Endodermal cell (in vitro differentiated cells): ENCODE results near the gene BHLHA15. TPM values are rescaled to one million over a fixed set of nuclear protein-coding genes. Genes with fewer than 3 reads are reported as not detected.

Source experiments
- DNase-seq: peaks from one replicate; pipeline ENCODE4 v3.0.0-alpha.2; 2017
- H3K27ac ChIP-seq: 2 replicates; pipeline ENCODE4 v1.5.1; 2013; ENCODE audit warnings: mild to moderate bottlenecking, low read depth, low read length, moderate library complexity
- H3K27me3 ChIP-seq: 2 replicates; pipeline ENCODE4 v1.6.1; 2013; ENCODE audit warnings: mild to moderate bottlenecking, low read length, moderate library complexity; ENCODE audit not compliant: insufficient read depth, control insufficient read depth, poor library complexity, severe bottlenecking
- H3K36me3 ChIP-seq: 2 replicates; pipeline ENCODE4 v1.7.0; 2013; ENCODE audit warnings: mild to moderate bottlenecking, low read length, moderate library complexity; ENCODE audit not compliant: control insufficient read depth, insufficient read depth
- H3K4me1 ChIP-seq: one replicate; pipeline ENCODE4 v1.7.0; 2013; ENCODE audit warnings: low read length; ENCODE audit not compliant: control insufficient read depth, insufficient read depth
- H3K4me3 ChIP-seq: 2 replicates; pipeline ENCODE4 v1.5.1; 2013; ENCODE audit warnings: mild to moderate bottlenecking, low read length, moderate library complexity
- H3K9ac ChIP-seq: 2 replicates; pipeline ENCODE4 v1.6.1; 2013; ENCODE audit warnings: mild to moderate bottlenecking, low read length, moderate library complexity; ENCODE audit not compliant: poor library complexity, severe bottlenecking; ENCODE audit errors: extremely low read depth
- H3K9me3 ChIP-seq: 2 replicates; pipeline ENCODE4 v1.6.1; 2013; ENCODE audit warnings: mild to moderate bottlenecking, low read length, moderate library complexity; ENCODE audit not compliant: control insufficient read depth
- H3K27ac Mint-ChIP-seq: 2 replicates; pipeline ENCODE4 v1.8.0; 2020; ENCODE audit warnings: mixed read lengths
- H3K27me3 Mint-ChIP-seq: 2 replicates; pipeline ENCODE4 v1.8.0; 2021; ENCODE audit warnings: mild to moderate bottlenecking, mixed read lengths; ENCODE audit not compliant: insufficient read depth
- H3K36me3 Mint-ChIP-seq: 2 replicates; pipeline ENCODE4 v1.8.0; 2020; ENCODE audit warnings: low read depth, mixed read lengths
- H3K4me1 Mint-ChIP-seq: 2 replicates; pipeline ENCODE4 v1.8.0; 2020; ENCODE audit warnings: mixed read lengths
- H3K4me3 Mint-ChIP-seq: 2 replicates; pipeline ENCODE4 v1.8.0; 2020; ENCODE audit warnings: mild to moderate bottlenecking, moderate library complexity, mixed read lengths
- H3K9me3 Mint-ChIP-seq: 2 replicates; pipeline ENCODE4 v1.8.0; 2020; ENCODE audit warnings: mild to moderate bottlenecking, mixed read lengths
- WGBS, 2 experiments: methylation state at CpG; one replicate each; pipeline versions ENCODE4 v1.1.5 to v1.1.7; 2013; ENCODE audit warnings: missing lambda C conversion rate in 2 of 2, mixed read lengths in 1 of 2; ENCODE audit not compliant: insufficient coverage in 1 of 2, insufficient read length in 1 of 2; 5-methylcytosine and 5-hydroxymethylcytosine counted together
- total RNA-seq, 2 donors: library from RNA; stranded (reverse); fragmentation: NEBNext Ultra II Directional in 1 of 2; extraction: Animal tissue kit (Norgen Biotek cat#: 25700) in 1 of 2; gene quantifications; 2 replicates in 1 of 2; 3 replicates in 1 of 2; pipeline ENCODE4 v1.2.1, GENCODE V29; 2021
- TF ChIP-seq, protein P1 (sequence below): fragments of 200-600 bp; sonication (generic); conservative IDR thresholded peaks from 2 replicates; pipeline ENCODE4 v1.5.0; 2021; ENCODE audit warnings: antibody characterized with exemption, mild to moderate bottlenecking

Gene BHLHA15
- total RNA-seq, 2 donors from 2014 or later: 0.86 to 0.95 TPM

DNA sequence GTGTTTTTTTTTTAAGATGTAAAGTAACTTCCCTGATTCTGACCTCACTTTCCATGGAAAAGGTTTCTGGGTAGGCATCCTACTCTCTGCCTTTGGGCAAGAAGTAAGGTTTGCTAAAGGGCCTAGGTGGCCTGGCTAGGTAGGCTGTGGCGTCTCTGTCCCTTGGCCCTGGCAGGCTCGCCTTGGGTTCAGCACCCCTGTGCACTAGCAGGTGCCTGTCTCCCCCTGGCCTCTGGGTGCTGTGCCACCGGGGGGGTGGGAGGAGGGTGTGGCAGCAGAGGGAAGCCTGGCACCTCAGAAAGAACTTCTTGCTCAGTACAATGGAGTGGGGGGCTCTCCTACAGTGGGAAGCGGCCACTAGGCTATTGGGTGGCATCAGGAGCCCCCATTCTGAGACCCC, 26.8 kb downstream of the BHLHA15 start:
- DNase-seq: no peak
- H3K27me3 ChIP-seq: no peaks in the 10 kb centered on the region

DNA sequence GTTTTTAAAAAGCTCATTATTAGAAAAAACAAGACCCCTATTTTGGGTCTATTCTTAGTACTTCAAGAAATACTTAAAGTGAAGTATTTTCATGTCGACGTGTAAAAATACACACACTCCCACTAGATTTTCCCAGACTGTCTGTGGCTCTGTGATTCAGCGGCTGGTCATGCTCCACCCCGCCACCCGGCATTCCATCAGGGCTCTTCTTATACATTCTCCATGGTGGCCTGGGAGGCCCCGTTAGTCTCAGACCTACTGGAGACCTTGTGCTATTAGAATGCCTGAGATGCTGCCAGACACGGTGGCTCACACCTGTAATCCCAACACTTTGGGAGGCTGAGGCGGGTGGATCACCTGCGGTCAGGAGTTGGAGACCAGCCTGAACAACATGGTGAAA, 27.7 kb downstream of the BHLHA15 start:
- TF ChIP-seq, protein P1, sequence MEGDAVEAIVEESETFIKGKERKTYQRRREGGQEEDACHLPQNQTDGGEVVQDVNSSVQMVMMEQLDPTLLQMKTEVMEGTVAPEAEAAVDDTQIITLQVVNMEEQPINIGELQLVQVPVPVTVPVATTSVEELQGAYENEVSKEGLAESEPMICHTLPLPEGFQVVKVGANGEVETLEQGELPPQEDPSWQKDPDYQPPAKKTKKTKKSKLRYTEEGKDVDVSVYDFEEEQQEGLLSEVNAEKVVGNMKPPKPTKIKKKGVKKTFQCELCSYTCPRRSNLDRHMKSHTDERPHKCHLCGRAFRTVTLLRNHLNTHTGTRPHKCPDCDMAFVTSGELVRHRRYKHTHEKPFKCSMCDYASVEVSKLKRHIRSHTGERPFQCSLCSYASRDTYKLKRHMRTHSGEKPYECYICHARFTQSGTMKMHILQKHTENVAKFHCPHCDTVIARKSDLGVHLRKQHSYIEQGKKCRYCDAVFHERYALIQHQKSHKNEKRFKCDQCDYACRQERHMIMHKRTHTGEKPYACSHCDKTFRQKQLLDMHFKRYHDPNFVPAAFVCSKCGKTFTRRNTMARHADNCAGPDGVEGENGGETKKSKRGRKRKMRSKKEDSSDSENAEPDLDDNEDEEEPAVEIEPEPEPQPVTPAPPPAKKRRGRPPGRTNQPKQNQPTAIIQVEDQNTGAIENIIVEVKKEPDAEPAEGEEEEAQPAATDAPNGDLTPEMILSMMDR: no peak
- H3K27me3 ChIP-seq: no peaks in the 10 kb centered on the region

More for the DNA sequence above, 26.8 kb downstream of the BHLHA15 start:
- H3K27ac ChIP-seq: no peak overlapping the region
- no peaks in the 10 kb centered on the region for H3K4me1 Mint-ChIP-seq
- no peaks in the 10 kb centered on the region for H3K27me3 Mint-ChIP-seq
- TF ChIP-seq, protein P1: no peak
- H3K9me3 Mint-ChIP-seq: no peaks in the 10 kb centered on the region
- H3K4me3 ChIP-seq: no peak overlapping the region
- no peaks in the 10 kb centered on the region for H3K4me1 ChIP-seq
- H3K4me3 Mint-ChIP-seq: no peak overlapping the region
- H3K36me3 Mint-ChIP-seq: peaks cover 25% of the 10 kb centered on the region
- no peaks in the 10 kb centered on the region for H3K36me3 ChIP-seq
- H3K27ac Mint-ChIP-seq: no peak overlapping the region
- H3K9ac ChIP-seq: no peak overlapping the region
- no peaks in the 10 kb centered on the region for H3K9me3 ChIP-seq
- 92 to 100% methylated on average over 2 to 4 of the region's 4 CpGs for WGBS, 2 experiments

DNA sequence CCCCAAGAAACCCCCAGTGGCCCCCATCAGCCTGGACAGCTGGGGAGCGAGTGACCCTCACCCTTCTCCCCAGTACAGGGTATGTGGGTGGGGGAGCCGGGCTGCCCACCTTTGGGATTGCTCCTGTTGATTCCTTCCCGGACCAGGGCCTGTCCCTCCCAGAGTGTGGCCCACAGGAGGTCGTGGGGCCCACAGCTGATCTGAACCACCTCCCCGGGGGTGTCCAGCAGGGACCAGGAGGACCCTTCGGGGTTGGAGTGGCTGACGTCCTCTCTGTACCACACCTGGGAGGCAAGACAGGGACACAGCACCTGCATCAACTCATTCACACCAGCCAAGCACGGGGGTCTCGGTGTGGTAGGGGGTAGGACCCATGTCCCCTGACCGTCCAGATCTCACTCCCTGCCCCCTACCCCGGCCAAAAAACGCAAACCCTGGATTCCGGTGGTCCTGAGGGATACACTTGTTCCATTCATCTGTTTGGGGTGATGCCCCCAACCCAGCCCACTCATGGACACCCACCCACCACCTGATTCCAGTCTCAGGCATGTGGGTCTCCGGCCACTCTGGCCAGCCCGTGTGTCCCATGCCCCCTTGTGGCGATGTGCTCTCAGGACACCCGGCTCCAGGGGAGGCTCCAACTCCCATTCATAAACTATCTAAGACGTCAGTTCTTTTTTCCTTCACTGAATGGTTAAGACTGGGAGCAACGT, 29.9 kb downstream of the BHLHA15 start:
- Mint-ChIP-seq H3K4me1 (no peaks in the 10 kb centered on the region), H3K36me3 (peaks cover 20% of the 10 kb centered on the region), H3K27me3 (no peaks in the 10 kb centered on the region), H3K9me3 (no peaks in the 10 kb centered on the region), H3K4me3 (no peak overlapping the region), H3K27ac (peak overlapping the region; percentile 74)
- no peaks in the 10 kb centered on the region for H3K4me1 ChIP-seq
- no peak overlapping the region for H3K4me3 ChIP-seq
- no peaks in the 10 kb centered on the region for H3K9me3 ChIP-seq
- no peak overlapping the region for H3K27ac ChIP-seq
- H3K27me3 ChIP-seq: no peaks in the 10 kb centered on the region
- no peaks in the 10 kb centered on the region for H3K36me3 ChIP-seq
- 76% methylated on average over 14 to 19 of the region's 19 CpGs for WGBS, 2 experiments
- TF ChIP-seq, protein P1: peak; percentile 88
- DNase-seq: peak; percentile 90
- no peak overlapping the region for H3K9ac ChIP-seq

More for the DNA sequence above, 27.7 kb downstream of the BHLHA15 start:
- 97 to 98% methylated on average over 7 to 9 of the region's 9 CpGs for whole genome bisulfite sequencing, 2 experiments
- no peaks in the 10 kb centered on the region for H3K9me3 Mint-ChIP-seq
- Histone ChIP-seq H3K9me3 (no peaks in the 10 kb centered on the region), H3K27ac (no peak overlapping the region), H3K4me3 (no peak overlapping the region), H3K36me3 (no peaks in the 10 kb centered on the region), H3K4me1 (no peaks in the 10 kb centered on the region), H3K9ac (no peak overlapping the region)
- H3K36me3 Mint-ChIP-seq: peaks cover 25% of the 10 kb centered on the region
- no peak for DNase-seq
- no peak overlapping the region for H3K27ac Mint-ChIP-seq
- no peaks in the 10 kb centered on the region for H3K4me1 Mint-ChIP-seq
- H3K27me3 Mint-ChIP-seq: no peaks in the 10 kb centered on the region
- no peak overlapping the region for H3K4me3 Mint-ChIP-seq
